KOPT-K1 (cell line): ENCODE data around the gene COL9A1.

Experiments
- H3K27ac ChIP-seq: fragments of 200-600 bp; sonication (generic); 2 replicates; pipeline ENCODE4 v1.5.1; 2016; ENCODE audit warnings: antibody characterized with exemption, mild to moderate bottlenecking, low read depth, low read length; ENCODE audit not compliant: poor library complexity, severe bottlenecking
- H3K36me3 ChIP-seq: fragments of 200-600 bp; sonication (generic); 2 replicates; pipeline ENCODE4 v1.5.1; 2017; ENCODE audit warnings: antibody characterized with exemption, mild to moderate bottlenecking, low read length, moderate library complexity; ENCODE audit not compliant: insufficient read depth
- H3K9me3 ChIP-seq: fragments of 200-600 bp; sonication (generic); 2 replicates; pipeline ENCODE4 v1.5.1; 2017; ENCODE audit warnings: antibody characterized with exemption, low read length, mild to moderate bottlenecking; ENCODE audit not compliant: insufficient read depth, poor library complexity, severe bottlenecking

COL9A1 gene

DNA sequence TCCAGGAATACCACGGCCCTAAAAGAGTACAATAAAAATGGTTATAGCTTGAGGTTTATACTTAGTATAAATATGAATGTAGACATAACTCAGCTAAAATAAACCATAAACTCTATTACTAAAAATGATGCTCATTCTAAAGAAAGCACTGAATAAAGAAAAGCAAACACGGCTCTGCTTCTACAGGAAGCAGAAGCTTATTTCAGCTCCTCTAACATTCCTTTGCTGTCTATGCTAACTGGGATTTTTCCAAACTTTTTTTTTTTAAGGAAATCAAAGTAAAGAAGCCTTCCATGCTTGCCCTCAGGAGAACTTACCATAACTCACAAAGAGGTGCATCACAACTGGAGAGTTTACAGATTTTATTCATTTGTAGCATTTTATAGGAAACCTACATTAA lies 30.8 kb downstream of the COL9A1 start:
- Histone ChIP-seq H3K27ac (no peak overlapping the region), H3K9me3 (no peaks in the 10 kb centered on the region), H3K36me3 (no peaks in the 10 kb centered on the region)

- Histone ChIP-seq H3K27ac (no peak overlapping the region), H3K36me3 (no peaks in the 10 kb centered on the region)
Measured at GRCh38 chr6:70270287-70271005, 32.4 kb downstream of the COL9A1 start.

GRCh38 chr6:70266142-70266541 lies 36.7 kb downstream of the COL9A1 start:
- Histone ChIP-seq H3K36me3 (no peaks in the 10 kb centered on the region), H3K27ac (no peak overlapping the region), H3K9me3 (no peaks in the 10 kb centered on the region)

More at GRCh38 chr6:70270287-70271005, 32.4 kb downstream of the COL9A1 start:
- H3K9me3 ChIP-seq: no peaks in the 10 kb centered on the region

GRCh38 chr6:70264306-70264705 lies 38.6 kb downstream of the COL9A1 start:
- Histone ChIP-seq H3K36me3 (no peaks in the 10 kb centered on the region), H3K9me3 (no peaks in the 10 kb centered on the region), H3K27ac (no peak overlapping the region)

DNA sequence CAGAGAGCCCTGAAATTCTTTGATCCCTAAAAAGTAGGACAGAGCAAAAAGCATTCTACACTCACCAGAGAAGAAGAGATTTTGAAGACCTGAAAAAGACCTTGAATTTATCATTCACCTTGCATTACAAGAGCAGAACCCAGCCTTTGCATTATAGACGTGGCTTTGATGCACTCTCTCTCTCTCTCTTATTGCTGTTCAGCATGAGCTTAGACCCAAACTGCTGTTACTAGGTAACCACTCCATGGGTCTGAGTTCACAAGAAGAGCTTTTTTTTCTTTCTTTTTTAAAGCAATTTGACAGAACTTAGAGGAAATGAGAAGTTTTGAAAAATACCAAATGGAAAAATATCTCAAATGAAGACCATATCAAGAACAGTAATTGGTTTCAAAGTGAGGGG lies 44.4 kb downstream of the COL9A1 start:
- Histone ChIP-seq H3K9me3 (no peaks in the 10 kb centered on the region), H3K27ac (no peak overlapping the region), H3K36me3 (no peaks in the 10 kb centered on the region)

DNA sequence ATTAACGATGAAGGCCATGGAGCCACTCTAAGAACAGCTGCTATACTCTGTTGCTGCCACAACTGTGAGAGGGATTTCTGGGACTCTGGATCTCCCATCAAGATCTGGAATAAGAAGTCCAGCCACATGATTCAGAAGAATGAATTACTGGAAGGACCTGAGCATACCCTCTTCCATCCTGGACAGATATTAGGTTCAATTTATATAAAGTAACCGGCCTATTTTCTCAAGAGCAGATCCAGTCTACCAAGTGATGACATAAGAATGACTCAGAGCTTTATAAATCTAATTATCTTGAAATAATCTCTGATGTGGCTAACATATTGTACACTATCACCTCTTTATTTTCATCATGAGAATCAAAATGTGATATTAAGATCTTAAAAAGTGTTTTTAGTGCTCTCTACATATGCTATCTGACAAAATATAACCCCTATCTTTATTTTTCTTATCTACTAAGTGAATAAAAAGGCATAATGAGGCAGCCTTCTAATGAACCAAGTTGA lies 45.1 kb downstream of the COL9A1 start:
- H3K36me3 ChIP-seq: no peaks in the 10 kb centered on the region
- no peak overlapping the region for H3K27ac ChIP-seq
- no peaks in the 10 kb centered on the region for H3K9me3 ChIP-seq

DNA sequence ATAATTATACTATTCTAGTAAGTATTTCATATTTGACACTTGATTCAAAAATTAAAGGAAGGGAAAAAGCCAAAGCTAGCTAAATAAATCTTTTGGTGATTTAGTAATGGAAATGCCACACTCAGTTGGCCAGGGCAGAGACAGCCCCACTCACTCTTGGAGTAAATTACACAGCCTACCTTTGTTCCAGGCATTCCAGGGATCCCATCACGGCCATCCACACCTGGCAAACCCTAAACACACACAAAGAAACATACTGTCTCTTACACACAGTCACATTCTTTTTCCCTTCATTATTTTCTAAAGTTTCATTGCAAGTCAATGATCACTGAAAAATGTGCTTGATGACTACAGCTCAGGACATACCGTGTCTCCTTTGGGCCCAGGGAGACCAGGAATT lies 48.1 kb downstream of the COL9A1 start:
- Histone ChIP-seq H3K9me3 (no peaks in the 10 kb centered on the region), H3K36me3 (no peaks in the 10 kb centered on the region)

GRCh38 chr6:70253923-70254322 lies 49.0 kb downstream of the COL9A1 start:
- Histone ChIP-seq H3K27ac (no peak overlapping the region), H3K9me3 (no peaks in the 10 kb centered on the region), H3K36me3 (no peaks in the 10 kb centered on the region)

More for the DNA sequence above, 48.1 kb downstream of the COL9A1 start:
- H3K27ac ChIP-seq: no peak overlapping the region

GRCh38 chr6:70252604-70253003 lies 50.3 kb downstream of the COL9A1 start:
- H3K9me3 ChIP-seq: no peaks in the 10 kb centered on the region
- H3K27ac ChIP-seq: no peak overlapping the region
- H3K36me3 ChIP-seq: no peaks in the 10 kb centered on the region

GRCh38 chr6:70246118-70246517 lies 56.8 kb downstream of the COL9A1 start:
- no peak overlapping the region for H3K27ac ChIP-seq

GRCh38 chr6:70241991-70242420 lies 60.9 kb downstream of the COL9A1 start:
- Histone ChIP-seq H3K9me3 (no peaks in the 10 kb centered on the region), H3K27ac (no peak overlapping the region), H3K36me3 (no peaks in the 10 kb centered on the region)

More at GRCh38 chr6:70246118-70246517, 56.8 kb downstream of the COL9A1 start:
- Histone ChIP-seq H3K36me3 (no peaks in the 10 kb centered on the region), H3K9me3 (no peaks in the 10 kb centered on the region)

DNA sequence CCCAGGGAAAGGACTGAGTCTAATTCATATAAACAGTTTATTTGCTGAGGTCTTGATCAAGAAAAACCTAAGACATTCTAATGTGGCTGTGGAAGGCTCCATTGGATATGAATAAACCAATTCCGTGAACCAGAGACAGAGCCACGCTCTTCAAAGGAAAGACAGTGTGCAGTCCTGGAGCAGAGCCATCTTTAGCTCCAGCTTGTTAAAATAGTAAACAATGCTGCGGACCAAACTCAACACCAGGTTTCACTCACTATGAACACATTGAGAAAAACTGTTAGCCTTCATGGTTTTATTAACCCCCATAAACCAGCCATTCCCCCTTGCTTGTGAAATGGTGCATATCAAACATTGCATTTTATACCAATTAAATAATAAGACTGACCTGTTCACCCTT lies 61.9 kb downstream of the COL9A1 start:
- no peaks in the 10 kb centered on the region for H3K9me3 ChIP-seq
- no peak overlapping the region for H3K27ac ChIP-seq
- H3K36me3 ChIP-seq: no peaks in the 10 kb centered on the region

DNA sequence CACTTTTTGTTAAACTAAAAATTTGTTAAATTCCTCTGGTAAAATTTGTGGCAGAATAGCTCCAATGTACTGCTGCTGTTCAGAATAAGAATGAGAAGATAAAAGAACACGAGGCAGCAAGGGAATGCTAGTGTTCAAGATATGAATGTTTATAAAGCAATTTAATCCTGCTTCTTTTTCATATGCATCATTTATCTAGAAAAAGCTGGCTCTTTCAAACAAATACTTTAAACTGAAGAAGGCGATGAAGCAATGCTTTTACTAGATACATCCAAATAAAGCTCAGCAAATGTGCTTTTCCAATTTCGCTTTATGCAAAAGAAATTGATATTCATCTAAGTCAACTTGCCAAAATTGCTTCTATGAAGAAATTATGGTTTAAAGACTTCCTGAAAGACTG lies 66.5 kb downstream of the COL9A1 start:
- Histone ChIP-seq H3K9me3 (no peaks in the 10 kb centered on the region), H3K36me3 (no peaks in the 10 kb centered on the region), H3K27ac (no peak overlapping the region)

GRCh38 chr6:70234561-70235236 lies 68.2 kb downstream of the COL9A1 start:
- Histone ChIP-seq H3K9me3 (no peaks in the 10 kb centered on the region), H3K36me3 (no peaks in the 10 kb centered on the region), H3K27ac (no peak overlapping the region)

DNA sequence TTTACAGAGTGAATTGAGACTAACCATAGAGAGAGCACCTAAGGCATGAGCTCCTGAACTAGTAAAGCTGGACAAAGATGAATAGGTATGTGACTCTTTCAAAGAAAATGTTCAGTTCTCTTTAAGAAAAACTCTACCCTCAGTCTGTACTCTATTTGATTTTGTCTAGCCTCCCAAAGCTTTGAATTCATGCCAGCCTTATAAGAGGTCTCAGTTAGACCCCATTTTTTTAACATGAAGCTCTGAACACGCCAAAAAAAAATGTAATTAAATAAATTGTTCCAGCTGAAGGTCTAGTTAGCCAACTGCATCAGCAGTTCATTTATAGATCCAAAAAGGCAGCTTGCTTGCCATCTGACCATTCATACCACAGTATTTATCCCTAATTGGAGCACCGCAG lies 71.6 kb downstream of the COL9A1 start:
- H3K9me3 ChIP-seq: no peaks in the 10 kb centered on the region
- H3K36me3 ChIP-seq: no peaks in the 10 kb centered on the region
- no peak overlapping the region for H3K27ac ChIP-seq

GRCh38 chr6:70225055-70225454 lies 77.8 kb downstream of the COL9A1 start:
- Histone ChIP-seq H3K27ac (no peak overlapping the region), H3K36me3 (no peaks in the 10 kb centered on the region), H3K9me3 (no peaks in the 10 kb centered on the region)
